T-cell (primary cell): ENCODE measurements around the gene TUBA4A. TPM values are rescaled to one million over a fixed set of nuclear protein-coding genes. Genes with fewer than 3 reads are reported as not detected.
A peak's percentile ranks its signal among the peaks of the same experiment; 100 is the strongest.

Source experiments
- ATAC-seq, 4 experiments: fragments of 200-7000 bp in 3 of 4; fragments of 150-1000 bp in 1 of 4; cut with Tn5 transposase; replicated peaks in 1 of 4; 1 replicate in 3 of 4; 2 replicates in 1 of 4; pipeline ENCODE4 v1.10.0; 2021; ENCODE audit warnings: moderate library complexity in 3 of 4, mild to moderate bottlenecking in 2 of 4, moderate number of reproducible peaks in 1 of 4
- CTCF ChIA-PET, 2 donors: fragments of 300-600 bp; sonication (Branson Sonifier 250); formaldehyde crosslinking; loops; one replicate each; lab custom pipeline; 2022; ENCODE audit warnings: antibody characterized with exemption in 2 of 2; lab: Charles Lee
- POLR2A ChIA-PET, 2 donors: fragments of 300-600 bp; sonication (Branson Sonifier 250); formaldehyde crosslinking; loops; one replicate each; lab custom pipeline; 2022; ENCODE audit warnings: antibody characterized with exemption in 2 of 2; lab: Charles Lee
- DNase-seq, 35 experiments: peaks; one replicate each; pipeline versions ENCODE4 v3.0.0 to v3.0.0-alpha.2; 2013 to 2023
- H3K27ac ChIP-seq: one replicate; pipeline ENCODE4 v1.5.1; 2013; ENCODE audit warnings: low read length
- H3K27me3 ChIP-seq, 2 experiments: replicated peaks in 1 of 2; 1 replicate in 1 of 2; 2 replicates in 1 of 2; pipeline versions ENCODE4 v1.6.1 to v1.7.0; 2013; ENCODE audit warnings: low read length in 1 of 2, mixed read lengths in 1 of 2; ENCODE audit not compliant: control insufficient read depth in 2 of 2, insufficient read depth in 2 of 2; ENCODE audit errors: extremely low read depth in 1 of 2
- H3K36me3 ChIP-seq, 2 donors: 1 replicate in 1 of 2; 2 replicates in 1 of 2; pipeline versions ENCODE4 v1.6.1 to v1.7.0; 2013; ENCODE audit warnings: low read length in 1 of 2; ENCODE audit not compliant: control insufficient read depth in 2 of 2, insufficient read depth in 1 of 2; ENCODE audit errors: extremely low read depth in 1 of 2
- H3K4me1 ChIP-seq, 2 experiments: 1 replicate in 1 of 2; 2 replicates in 1 of 2; pipeline versions ENCODE4 v1.6.1 to v1.7.0; 2013; ENCODE audit warnings: low read length in 2 of 2, mixed read lengths in 1 of 2; ENCODE audit not compliant: insufficient read depth in 2 of 2, control insufficient read depth in 1 of 2; ENCODE audit errors: extremely low read depth in 1 of 2
- H3K4me3 ChIP-seq, 2 donors: 1 replicate in 1 of 2; 2 replicates in 1 of 2; pipeline versions ENCODE4 v1.5.1 to v1.7.0; 2013; ENCODE audit warnings: mild to moderate bottlenecking in 2 of 2, low read length in 1 of 2, moderate library complexity in 1 of 2; ENCODE audit not compliant: control insufficient read depth in 1 of 2; ENCODE audit errors: extremely low read depth in 1 of 2
- H3K9me3 ChIP-seq: 2 replicates; pipeline ENCODE4 v1.7.0; 2013
- H3K27ac Mint-ChIP-seq, 2 donors: one replicate each; pipeline ENCODE4 v1.8.0; 2020 to 2021; ENCODE audit warnings: mild to moderate bottlenecking in 2 of 2, mixed read lengths in 2 of 2
- H3K27me3 Mint-ChIP-seq, 2 donors: one replicate each; pipeline ENCODE4 v1.8.0; 2021 to 2022; ENCODE audit warnings: mixed read lengths in 2 of 2
- H3K36me3 Mint-ChIP-seq: one replicate; pipeline ENCODE4 v1.8.0; 2021; ENCODE audit warnings: mixed read lengths
- H3K4me1 Mint-ChIP-seq, 3 donors: one replicate each; pipeline ENCODE4 v1.8.0; 2020 to 2022; ENCODE audit warnings: mixed read lengths in 3 of 3, mild to moderate bottlenecking in 1 of 3
- H3K4me3 Mint-ChIP-seq, 3 donors: one replicate each; pipeline ENCODE4 v1.8.0; 2020 to 2022; ENCODE audit warnings: mild to moderate bottlenecking in 3 of 3, mixed read lengths in 3 of 3, moderate library complexity in 3 of 3
- H3K9me3 Mint-ChIP-seq, 3 donors: one replicate each; pipeline ENCODE4 v1.8.0; 2020 to 2022; ENCODE audit warnings: mixed read lengths in 3 of 3
- WGBS: methylation state at CpG from one replicate; pipeline ENCODE4 v1.1.5; 2013; ENCODE audit warnings: missing lambda C conversion rate; ENCODE audit not compliant: insufficient coverage; 5-methylcytosine and 5-hydroxymethylcytosine counted together
- total RNA-seq, 35 experiments: library from RNA in 6 of 35; stranded (reverse) in 6 of 35; fragments of 120-200 nt in 1 of 35; gene quantifications; one replicate each; pipeline versions ENCODE4 v1.2.1 to v1.2.4 and lab custom pipeline; 2013 to 2026

TUBA4A gene
- total RNA-seq, 5 donors from 2014 or later (not counting 1 experiment from before 2014, with no cell fraction given), result 108 to 196 (median 121) TPM

GRCh38 chr2:219229305-219230058 lies 24.2 kb downstream of the TUBA4A start, which contains the start of the genes ANKZF1 and ATG9A:
ANKZF1 (plus strand) TSS chr2:219229806; CDS start chr2:219230258, 452 bp downstream.
ATG9A (minus strand) TSS chr2:219229636; CDS start chr2:219228024, 1,612 bp downstream.
- CTCF ChIA-PET, result interaction anchor here in 1 of 2 donors (0.7 to 3.0 kb wide), 12 partner anchors 10 to 70 kb away, joined by 3 to 13 read pairs (median 4); partner anchors contain the start of genes DNAJB2, GLB1L, STK16 and TUBA4A
- H3K27me3 ChIP-seq, result no peaks in the 10 kb centered on the region
- peaks cover 16 to 37% of the 10 kb centered on the region in 2 experiments for H3K4me1 ChIP-seq
- peaks cover 55 to 76% (median 62%) of the 10 kb centered on the region in 3 donors for H3K4me1 Mint-ChIP-seq
- H3K27ac Mint-ChIP-seq, result peak within 1 kb of the TSS; percentile 98 to 99
- WGBS, result under 1% methylated on average over 80 of the region's 80 CpGs
- H3K4me3 Mint-ChIP-seq, result peak within 1 kb of the TSS; percentile 97 to 99 (median 98)
- H3K36me3 ChIP-seq, result peaks cover 23 to 49% of the 10 kb centered on the region in 2 donors
- POLR2A ChIA-PET, result interaction anchor here (0.6 to 2.3 kb wide), 15 partner anchors 9 to 158 kb away, joined by 3 to 15 read pairs (median 5); partner anchors contain the start of genes GLB1L (in 2 of the 2), STK16 (in 2 of the 2), DNAJB2 (in 1 of the 2) and DNPEP (in 1 of the 2)
- DNase-seq (peak; percentile 94 to 100 (median 99)), ATAC-seq (peak; percentile 97 to 98 (median 98))
- H3K27ac ChIP-seq, result peak within 1 kb of the TSS; percentile 71
- H3K36me3 Mint-ChIP-seq, result peaks cover 39% of the 10 kb centered on the region
- no peaks in the 10 kb centered on the region for H3K9me3 ChIP-seq
- no peaks in the 10 kb centered on the region for H3K27me3 Mint-ChIP-seq
- H3K4me3 ChIP-seq, result peak within 1 kb of the TSS; percentile 72 to 85
- no peaks in the 10 kb centered on the region for H3K9me3 Mint-ChIP-seq

- peak overlapping the region; percentile 72 to 85 for H3K4me3 ChIP-seq
- Mint-ChIP-seq H3K4me1 (peaks cover 49 to 70% (median 57%) of the 10 kb centered on the region in 3 donors), H3K27me3 (no peaks in the 10 kb centered on the region), H3K27ac (peak overlapping the region; percentile 71 to 78), H3K4me3 (peak overlapping the region; percentile 81 to 99 (median 97)), H3K36me3 (peaks cover 36% of the 10 kb centered on the region), H3K9me3 (no peaks in the 10 kb centered on the region)
- H3K27me3 ChIP-seq, result no peaks in the 10 kb centered on the region
- CTCF ChIA-PET, result interaction anchor here in 1 of 2 donors (0.7 to 3.0 kb wide), 7 partner anchors 16 to 70 kb away, joined by 3 to 13 read pairs (median 7); partner anchors contain the start of genes DNAJB2, GLB1L, STK16 and TUBA4A
- H3K27ac ChIP-seq, result peak overlapping the region; percentile 52
- WGBS, result under 1% methylated on average over 19 of the region's 19 CpGs
- ATAC-seq (peak in 3 of 4 experiments; percentile 12 to 35 (median 13)), DNase-seq (no peak)
- H3K36me3 ChIP-seq, result peaks cover 22 to 49% of the 10 kb centered on the region in 2 donors
- peaks cover 16 to 37% of the 10 kb centered on the region in 2 experiments for H3K4me1 ChIP-seq
- POLR2A ChIA-PET, result interaction anchor here (0.6 to 2.3 kb wide), 12 partner anchors 10 to 69 kb away, joined by 3 to 15 read pairs (median 6); partner anchors contain the start of genes GLB1L (in 2 of the 2), STK16 (in 2 of the 2), TUBA4A (in 1 of the 2) and ZFAND2B (in 1 of the 2)
- no peaks in the 10 kb centered on the region for H3K9me3 ChIP-seq
Measured at GRCh38 chr2:219228911-219229304, 24.8 kb downstream of the TUBA4A start.

- Histone ChIP-seq H3K36me3 (peaks cover 25 to 49% of the 10 kb centered on the region in 2 donors), H3K27me3 (no peaks in the 10 kb centered on the region), H3K4me3 (peak overlapping the region; percentile 72 to 85), H3K27ac (peak overlapping the region; percentile 52), H3K9me3 (no peaks in the 10 kb centered on the region), H3K4me1 (peaks cover 16 to 37% of the 10 kb centered on the region in 2 experiments)
- H3K9me3 Mint-ChIP-seq, result no peaks in the 10 kb centered on the region
- DNase-seq (no peak), ATAC-seq (no peak)
- ChIA-PET CTCF (interaction anchor here in 1 of 2 donors (0.6 to 3.0 kb wide), 5 partner anchors 17 to 26 kb away, joined by 3 to 13 read pairs (median 5); partner anchors contain the start of genes GLB1L, STK16, TUBA4A and ZFAND2B), POLR2A (interaction anchor here (0.6 to 2.2 kb wide), 8 partner anchors 10 to 68 kb away, joined by 3 to 10 read pairs (median 6); partner anchors contain the start of genes TUBA4A (in 1 of the 2) and ZFAND2B (in 1 of the 2))
- H3K36me3 Mint-ChIP-seq, result peaks cover 34% of the 10 kb centered on the region
- 33% methylated on average over 3 of the region's 7 CpGs for WGBS
- H3K4me1 Mint-ChIP-seq, result peaks cover 47 to 65% (median 52%) of the 10 kb centered on the region in 3 donors
- H3K27me3 Mint-ChIP-seq, result no peaks in the 10 kb centered on the region
- peak overlapping the region; percentile 81 to 99 (median 97) for H3K4me3 Mint-ChIP-seq
- H3K27ac Mint-ChIP-seq, result peak overlapping the region; percentile 71 to 78
Measured at GRCh38 chr2:219228041-219228910, 25.4 kb downstream of the TUBA4A start.

- Mint-ChIP-seq H3K4me1 (peaks cover 30 to 39% (median 38%) of the 10 kb centered on the region in 3 donors), H3K27me3 (no peaks in the 10 kb centered on the region), H3K4me3 (no peak overlapping the region), H3K27ac (no peak overlapping the region), H3K9me3 (no peaks in the 10 kb centered on the region), H3K36me3 (peaks cover 32% of the 10 kb centered on the region)
- Histone ChIP-seq H3K36me3 (peaks cover 21 to 58% of the 10 kb centered on the region in 2 donors), H3K4me3 (no peak overlapping the region), H3K9me3 (no peaks in the 10 kb centered on the region), H3K27ac (no peak overlapping the region), H3K4me1 (peaks cover 11 to 25% of the 10 kb centered on the region in 2 experiments), H3K27me3 (no peaks in the 10 kb centered on the region)
- DNase-seq (no peak), ATAC-seq (no peak)
- CTCF ChIA-PET, result no interaction called here
- 76% methylated on average over 3 of the region's 3 CpGs for WGBS
- POLR2A ChIA-PET, result no interaction called here
Measured at GRCh38 chr2:219225350-219225749, 28.4 kb downstream of the TUBA4A start.

GRCh38 chr2:219223831-219224610 lies 29.7 kb downstream of the TUBA4A start:
- ChIA-PET CTCF (interaction anchor here in 1 of 2 donors (1.1 kb wide), 1 partner anchor 76 kb away, joined by 3 read pairs; no protein-coding TSS in a partner anchor), POLR2A (interaction anchor here in 1 of 2 donors (0.6 kb wide), 1 partner anchor 20 kb away, joined by 6 read pairs; no protein-coding TSS in a partner anchor)
- Histone ChIP-seq H3K27me3 (no peaks in the 10 kb centered on the region), H3K27ac (no peak overlapping the region), H3K36me3 (peaks cover 21 to 64% of the 10 kb centered on the region in 2 donors), H3K9me3 (no peaks in the 10 kb centered on the region), H3K4me3 (no peak overlapping the region), H3K4me1 (peaks cover 10 to 28% of the 10 kb centered on the region in 2 experiments)
- WGBS, result 94% methylated on average over 27 of the region's 31 CpGs
- Mint-ChIP-seq H3K36me3 (peaks cover 35% of the 10 kb centered on the region), H3K4me1 (peaks cover 28 to 38% (median 32%) of the 10 kb centered on the region in 3 donors), H3K27me3 (no peaks in the 10 kb centered on the region), H3K27ac (no peak overlapping the region), H3K4me3 (no peak overlapping the region), H3K9me3 (no peaks in the 10 kb centered on the region)
- no peak for ATAC-seq
- DNase-seq, result no peak
